ENCODE measurements around the gene CEP19.

- TF ChIP-seq GATA2 (IDR thresholded peaks at IDR 0.05; ENCODE audit: low read depth, low read length) (peak; percentile 85), GATA3 (IDR thresholded peaks at IDR 0.05; ENCODE audit: low read depth, low read length) (no peak)
These were observed 42.3 kb upstream of the CEP19 start for GRCh38 chr3:196754091-196754981.
